ENCODE measurements around the gene SRGAP3. TPM values are rescaled to one million over a fixed set of nuclear protein-coding genes. Genes with fewer than 3 reads are reported as not detected.

The SRGAP3 gene
- total RNA-seq, 2 donors from 2014 or later, result 2.6 to 12.8 TPM

GRCh38 chr3:9241956-9242355, 7.5 kb downstream of the SRGAP3 start:
- ATAC-seq (ENCODE audit: insufficient number of reproducible peaks, low FRiP score, low read depth) (no peak), DNase-seq (ENCODE audit: low spot score) (no peak)
- no peak overlapping the region for H3K27ac ChIP-seq
- no peak for TF ChIP-seq CTCF (IDR thresholded peaks at IDR 0.05)
- H3K4me1 ChIP-seq (ENCODE audit: control insufficient read depth in 1 of 2, low read depth in 2 of 2), result no peaks in the 10 kb centered on the region
- no peaks in the 10 kb centered on the region for H3K9me3 ChIP-seq
- H3K27me3 ChIP-seq (replicated peaks; ENCODE audit: insufficient read depth), result no peaks in the 10 kb centered on the region
- H3K36me3 ChIP-seq, result no peaks in the 10 kb centered on the region
- H3K4me3 ChIP-seq, result no peak overlapping the region

GRCh38 chr3:9239680-9240079, 9.8 kb downstream of the SRGAP3 start:
- no peak overlapping the region for H3K4me3 ChIP-seq
- DNase-seq (ENCODE audit: low spot score) (no peak), ATAC-seq (ENCODE audit: insufficient number of reproducible peaks, low FRiP score, low read depth) (no peak)
- no peaks in the 10 kb centered on the region for H3K27me3 ChIP-seq (replicated peaks; ENCODE audit: insufficient read depth)
- H3K9me3 ChIP-seq, result no peaks in the 10 kb centered on the region
- no peaks in the 10 kb centered on the region for H3K36me3 ChIP-seq
- H3K4me1 ChIP-seq (ENCODE audit: control insufficient read depth in 1 of 2, low read depth in 2 of 2), result no peaks in the 10 kb centered on the region
- H3K27ac ChIP-seq, result no peak overlapping the region
- TF ChIP-seq CTCF (IDR thresholded peaks at IDR 0.05), result no peak

GRCh38 chr3:9238721-9239295, 10.6 kb downstream of the SRGAP3 start:
- H3K27me3 ChIP-seq (replicated peaks; ENCODE audit: insufficient read depth), result no peaks in the 10 kb centered on the region
- H3K36me3 ChIP-seq, result no peaks in the 10 kb centered on the region
- no peak for TF ChIP-seq CTCF (IDR thresholded peaks at IDR 0.05)
- H3K9me3 ChIP-seq, result no peaks in the 10 kb centered on the region
- no peaks in the 10 kb centered on the region for H3K4me1 ChIP-seq (ENCODE audit: control insufficient read depth in 1 of 2, low read depth in 2 of 2)
- ATAC-seq (ENCODE audit: insufficient number of reproducible peaks, low FRiP score, low read depth) (no peak), DNase-seq (ENCODE audit: low spot score) (no peak)
- no peak overlapping the region for H3K4me3 ChIP-seq
- no peak overlapping the region for H3K27ac ChIP-seq

GRCh38 chr3:9238276-9238675, 11.2 kb downstream of the SRGAP3 start:
- no peaks in the 10 kb centered on the region for H3K27me3 ChIP-seq (replicated peaks; ENCODE audit: insufficient read depth)
- no peaks in the 10 kb centered on the region for H3K4me1 ChIP-seq (ENCODE audit: control insufficient read depth in 1 of 2, low read depth in 2 of 2)
- TF ChIP-seq CTCF (IDR thresholded peaks at IDR 0.05), result no peak
- no peak overlapping the region for H3K4me3 ChIP-seq
- DNase-seq (ENCODE audit: low spot score), result no peak
- H3K9me3 ChIP-seq, result no peaks in the 10 kb centered on the region
- no peaks in the 10 kb centered on the region for H3K36me3 ChIP-seq
- ATAC-seq (ENCODE audit: insufficient number of reproducible peaks, low FRiP score, low read depth), result no peak
- no peak overlapping the region for H3K27ac ChIP-seq

- Histone ChIP-seq H3K27me3 (replicated peaks; ENCODE audit: insufficient read depth) (no peaks in the 10 kb centered on the region), H3K4me1 (ENCODE audit: control insufficient read depth in 1 of 2, low read depth in 2 of 2) (peaks cover 0 to 10% of the 10 kb centered on the region in 2 donors)
- no peak for ATAC-seq (ENCODE audit: insufficient number of reproducible peaks, low FRiP score, low read depth)
Measured at GRCh38 chr3:9233814-9234600, 15.4 kb downstream of the SRGAP3 start.

More at GRCh38 chr3:9233814-9234600, 15.4 kb downstream of the SRGAP3 start:
- TF ChIP-seq CTCF (IDR thresholded peaks at IDR 0.05), result no peak
- DNase-seq (ENCODE audit: low spot score), result no peak
- H3K36me3 ChIP-seq, result no peaks in the 10 kb centered on the region
- H3K4me3 ChIP-seq, result no peak overlapping the region
- H3K9me3 ChIP-seq, result no peaks in the 10 kb centered on the region
- H3K27ac ChIP-seq, result no peak overlapping the region

Data from thoracic aorta (tissue), 2 donors.